ENCODE results near the gene ALOX15B. TPM values are rescaled to one million over a fixed set of nuclear protein-coding genes. Genes with fewer than 3 reads are reported as not detected.

Gene ALOX15B
- polyA plus RNA-seq, 4 donors = 0.31 to 2.0 (median 1.2) TPM

- Histone ChIP-seq H3K9me3 (ENCODE audit: control insufficient read depth in 2 of 2, insufficient read depth in 1 of 2, low read depth in 1 of 2, low read length in 1 of 2) (no peaks in the 10 kb centered on the region), H3K27ac (ENCODE audit: low read depth in 1 of 3, low read length in 2 of 3) (no peak overlapping the region), H3K4me1 (ENCODE audit: control insufficient read depth in 3 of 3, insufficient read depth in 2 of 3, low read depth in 1 of 3, low read length in 2 of 3) (peaks cover 0 to 8% (median 0%) of the 10 kb centered on the region in 3 donors), H3K27me3 (ENCODE audit: control insufficient read depth in 3 of 3, insufficient read depth in 3 of 3, low read length in 3 of 3) (peaks cover 0 to 61% (median 11%) of the 10 kb centered on the region in 3 donors), H3K36me3 (ENCODE audit: control insufficient read depth in 3 of 3, insufficient read depth in 2 of 3, low read depth in 1 of 3, low read length in 3 of 3) (no peaks in the 10 kb centered on the region), H3K4me3 (ENCODE audit: low read depth in 1 of 3, low read length in 3 of 3) (no peak overlapping the region)
- WGBS, 3 donors = 91 to 95% (median 93%) methylated on average over 5 of the region's 5 CpGs
- no peak for FAIRE-seq
- no peak for DNase-seq
Measured at GRCh38 chr17:8007836-8008235, 31.0 kb upstream of the ALOX15B start.

GRCh38 chr17:8012045-8012580 is 26.7 kb upstream of the ALOX15B start:
- H3K27ac ChIP-seq (ENCODE audit: low read depth in 1 of 3, low read length in 2 of 3) = no peak overlapping the region
- peaks cover 0 to 48% (median 2%) of the 10 kb centered on the region in 3 donors for H3K27me3 ChIP-seq (ENCODE audit: control insufficient read depth in 3 of 3, insufficient read depth in 3 of 3, low read length in 3 of 3)
- DNase-seq (no peak), FAIRE-seq (no peak)
- WGBS, 3 donors = 71 to 83% (median 77%) methylated on average over 15 of the region's 15 CpGs
- H3K36me3 ChIP-seq (ENCODE audit: control insufficient read depth in 3 of 3, insufficient read depth in 2 of 3, low read depth in 1 of 3, low read length in 3 of 3) = no peaks in the 10 kb centered on the region
- H3K4me3 ChIP-seq (ENCODE audit: low read depth in 1 of 3, low read length in 3 of 3) = no peak overlapping the region
- H3K9me3 ChIP-seq (ENCODE audit: control insufficient read depth in 2 of 2, insufficient read depth in 1 of 2, low read depth in 1 of 2, low read length in 1 of 2) = no peaks in the 10 kb centered on the region
- H3K4me1 ChIP-seq (ENCODE audit: control insufficient read depth in 3 of 3, insufficient read depth in 2 of 3, low read depth in 1 of 3, low read length in 2 of 3) = peaks cover 0 to 16% (median 0%) of the 10 kb centered on the region in 3 donors

- DNase-seq (no peak), FAIRE-seq (no peak)
- H3K27me3 ChIP-seq (ENCODE audit: control insufficient read depth in 3 of 3, insufficient read depth in 3 of 3, low read length in 3 of 3) = peaks cover 0 to 40% (median 2%) of the 10 kb centered on the region in 3 donors
- H3K4me1 ChIP-seq (ENCODE audit: control insufficient read depth in 3 of 3, insufficient read depth in 2 of 3, low read depth in 1 of 3, low read length in 2 of 3) = peaks cover 0 to 25% (median 0%) of the 10 kb centered on the region in 3 donors
- H3K36me3 ChIP-seq (ENCODE audit: control insufficient read depth in 3 of 3, insufficient read depth in 2 of 3, low read depth in 1 of 3, low read length in 3 of 3) = no peaks in the 10 kb centered on the region
- no peaks in the 10 kb centered on the region for H3K9me3 ChIP-seq (ENCODE audit: control insufficient read depth in 2 of 2, insufficient read depth in 1 of 2, low read depth in 1 of 2, low read length in 1 of 2)
- no peak overlapping the region for H3K27ac ChIP-seq (ENCODE audit: low read depth in 1 of 3, low read length in 2 of 3)
- WGBS, 3 donors = 81 to 88% (median 81%) methylated on average over 17 of the region's 17 CpGs
- H3K4me3 ChIP-seq (ENCODE audit: low read depth in 1 of 3, low read length in 3 of 3) = no peak overlapping the region
Measured at GRCh38 chr17:8012996-8013640, 25.7 kb upstream of the ALOX15B start.

GRCh38 chr17:8013731-8014557 is 24.9 kb upstream of the ALOX15B start:
- H3K4me3 ChIP-seq (ENCODE audit: low read depth in 1 of 3, low read length in 3 of 3) = no peak overlapping the region
- peaks cover 0 to 35% (median 2%) of the 10 kb centered on the region in 3 donors for H3K27me3 ChIP-seq (ENCODE audit: control insufficient read depth in 3 of 3, insufficient read depth in 3 of 3, low read length in 3 of 3)
- no peaks in the 10 kb centered on the region for H3K9me3 ChIP-seq (ENCODE audit: control insufficient read depth in 2 of 2, insufficient read depth in 1 of 2, low read depth in 1 of 2, low read length in 1 of 2)
- no peaks in the 10 kb centered on the region for H3K36me3 ChIP-seq (ENCODE audit: control insufficient read depth in 3 of 3, insufficient read depth in 2 of 3, low read depth in 1 of 3, low read length in 3 of 3)
- DNase-seq (no peak), FAIRE-seq (no peak)
- H3K4me1 ChIP-seq (ENCODE audit: control insufficient read depth in 3 of 3, insufficient read depth in 2 of 3, low read depth in 1 of 3, low read length in 2 of 3) = peaks cover 0 to 25% (median 0%) of the 10 kb centered on the region in 3 donors
- 76 to 84% (median 84%) methylated on average over 12 of the region's 12 CpGs for WGBS, 3 donors
- H3K27ac ChIP-seq (ENCODE audit: low read depth in 1 of 3, low read length in 2 of 3) = no peak overlapping the region

- DNase-seq (no peak), FAIRE-seq (no peak)
- Histone ChIP-seq H3K4me3 (ENCODE audit: low read depth in 1 of 3, low read length in 3 of 3) (no peak overlapping the region), H3K4me1 (ENCODE audit: control insufficient read depth in 3 of 3, insufficient read depth in 2 of 3, low read depth in 1 of 3, low read length in 2 of 3) (peaks cover 0 to 25% (median 0%) of the 10 kb centered on the region in 3 donors), H3K27ac (ENCODE audit: low read depth in 1 of 3, low read length in 2 of 3) (no peak overlapping the region), H3K9me3 (ENCODE audit: control insufficient read depth in 2 of 2, insufficient read depth in 1 of 2, low read depth in 1 of 2, low read length in 1 of 2) (no peaks in the 10 kb centered on the region), H3K27me3 (ENCODE audit: control insufficient read depth in 3 of 3, insufficient read depth in 3 of 3, low read length in 3 of 3) (peaks cover 0 to 31% (median 2%) of the 10 kb centered on the region in 3 donors), H3K36me3 (ENCODE audit: control insufficient read depth in 3 of 3, insufficient read depth in 2 of 3, low read depth in 1 of 3, low read length in 3 of 3) (no peaks in the 10 kb centered on the region)
- WGBS, 3 donors = 89 to 93% (median 93%) methylated on average over 9 of the region's 9 CpGs
Measured at GRCh38 chr17:8014558-8014850, 24.4 kb upstream of the ALOX15B start.

- Histone ChIP-seq H3K27ac (ENCODE audit: low read depth in 1 of 3, low read length in 2 of 3) (no peak overlapping the region), H3K4me3 (ENCODE audit: low read depth in 1 of 3, low read length in 3 of 3) (peak overlapping the region in 2 of 3 donors; percentile 42 to 52), H3K9me3 (ENCODE audit: control insufficient read depth in 2 of 2, insufficient read depth in 1 of 2, low read depth in 1 of 2, low read length in 1 of 2) (no peaks in the 10 kb centered on the region), H3K4me1 (ENCODE audit: control insufficient read depth in 3 of 3, insufficient read depth in 2 of 3, low read depth in 1 of 3, low read length in 2 of 3) (peaks cover 0 to 25% (median 0%) of the 10 kb centered on the region in 3 donors), H3K27me3 (ENCODE audit: control insufficient read depth in 3 of 3, insufficient read depth in 3 of 3, low read length in 3 of 3) (peaks cover 0 to 31% (median 2%) of the 10 kb centered on the region in 3 donors), H3K36me3 (ENCODE audit: control insufficient read depth in 3 of 3, insufficient read depth in 2 of 3, low read depth in 1 of 3, low read length in 3 of 3) (no peaks in the 10 kb centered on the region)
- DNase-seq (no peak), FAIRE-seq (no peak)
- WGBS, 3 donors = 70 to 80% (median 76%) methylated on average over 42 to 44 of the region's 44 CpGs
Measured at GRCh38 chr17:8015236-8015956, 23.5 kb upstream of the ALOX15B start.

GRCh38 chr17:8015957-8016631 is 22.8 kb upstream of the ALOX15B start:
- no peaks in the 10 kb centered on the region for H3K9me3 ChIP-seq (ENCODE audit: control insufficient read depth in 2 of 2, insufficient read depth in 1 of 2, low read depth in 1 of 2, low read length in 1 of 2)
- H3K4me3 ChIP-seq (ENCODE audit: low read depth in 1 of 3, low read length in 3 of 3) = peak overlapping the region; percentile 18 to 52 (median 42)
- H3K27me3 ChIP-seq (ENCODE audit: control insufficient read depth in 3 of 3, insufficient read depth in 3 of 3, low read length in 3 of 3) = peaks cover 0 to 31% (median 2%) of the 10 kb centered on the region in 3 donors
- 1 to 3% (median 1%) methylated on average over 33 to 46 of the region's 46 CpGs for WGBS, 3 donors
- H3K4me1 ChIP-seq (ENCODE audit: control insufficient read depth in 3 of 3, insufficient read depth in 2 of 3, low read depth in 1 of 3, low read length in 2 of 3) = peaks cover 0 to 25% (median 0%) of the 10 kb centered on the region in 3 donors
- H3K27ac ChIP-seq (ENCODE audit: low read depth in 1 of 3, low read length in 2 of 3) = peak overlapping the region in 1 of 3 donors; percentile 78
- H3K36me3 ChIP-seq (ENCODE audit: control insufficient read depth in 3 of 3, insufficient read depth in 2 of 3, low read depth in 1 of 3, low read length in 3 of 3) = no peaks in the 10 kb centered on the region
- DNase-seq (peak; percentile 30 to 69), FAIRE-seq (no peak)
